Left ventricle myocardium inferior (tissue), 1 donor: ENCODE measurements around the gene MIEF1. TPM values are rescaled to one million over a fixed set of nuclear protein-coding genes. Genes with fewer than 3 reads are reported as not detected.

Source experiments
- DNase-seq: peaks from one replicate; pipeline ENCODE4 v3.0.0-alpha.2; 2020
- H3K27ac ChIP-seq: fragments of 200-600 bp; replicated peaks from 2 replicates; pipeline ENCODE4 v1.8.0; 2021
- H3K27me3 ChIP-seq: fragments of 200-600 bp; 2 replicates; pipeline ENCODE4 v1.8.0; 2021; ENCODE audit warnings: low read depth
- H3K36me3 ChIP-seq: fragments of 200-600 bp; 2 replicates; pipeline ENCODE4 v1.8.0; 2021
- H3K4me1 ChIP-seq: fragments of 200-600 bp; 2 replicates; pipeline ENCODE4 v1.8.0; 2021
- H3K4me3 ChIP-seq: fragments of 200-600 bp; 2 replicates; pipeline ENCODE4 v1.8.0; 2021; ENCODE audit warnings: mild to moderate bottlenecking, moderate library complexity
- H3K9me3 ChIP-seq: fragments of 200-600 bp; replicated peaks from 2 replicates; pipeline ENCODE4 v1.8.0; 2021
- CTCF ChIP-seq: fragments of 200-600 bp; IDR thresholded peaks from 2 replicates; pipeline ENCODE4 v1.8.0; 2021; ENCODE audit warnings: antibody characterized with exemption, mild to moderate bottlenecking, borderline replicate concordance
- intact Hi-C: fragments of 100-400 bp; cut with micrococcal nuclease; formaldehyde crosslinking; loops from one replicate; pipeline ENCODE4 v1.11.0; 2022
- total RNA-seq: library from RNA; stranded (reverse); fragmentation: NEBNext Ultra II Directional; extraction: Animal tissue kit (Norgen Biotek cat#: 25700); gene quantifications from one replicate; pipeline ENCODE4 v1.2.1, GENCODE V29; 2021
- donor health status: DM: no; HTN: yes; CAD: no; lungs with severe emphysema.

The MIEF1 gene
- total RNA-seq, 1 donor from 2014 or later, result 15.5 TPM

DNA sequence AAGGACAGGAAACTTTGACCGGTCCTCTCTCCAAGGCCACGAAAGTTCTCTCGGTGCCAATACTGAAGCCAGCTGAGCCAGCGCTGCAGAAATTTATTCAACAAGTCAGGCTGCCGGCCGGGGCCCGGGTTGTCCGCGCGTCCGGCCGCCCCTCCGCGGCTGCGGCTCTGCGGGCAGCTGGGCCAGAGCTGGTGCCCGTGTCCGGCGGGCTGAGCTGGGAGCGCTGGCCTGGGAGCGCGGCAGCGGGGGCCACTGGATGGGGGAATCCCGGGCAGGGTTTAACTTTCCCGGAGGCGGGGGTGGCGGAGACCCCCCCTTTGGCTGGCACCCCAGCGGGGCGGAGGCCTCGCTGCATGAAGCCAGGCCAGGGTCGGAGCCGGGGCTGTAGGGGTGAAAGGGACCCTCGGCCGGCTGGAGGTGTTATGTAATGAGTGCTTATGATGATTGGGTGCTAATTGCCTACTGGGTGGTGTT lies 56.2 kb downstream of the MIEF1 start:
- DNase-seq, result no peak
- peaks cover 7% of the 10 kb centered on the region for H3K4me1 ChIP-seq
- no peaks in the 10 kb centered on the region for H3K9me3 ChIP-seq
- H3K27ac ChIP-seq, result no peak overlapping the region
- no peak for TF ChIP-seq CTCF
- intact Hi-C loops, result no loop called here
- peaks cover 95% of the 10 kb centered on the region for H3K27me3 ChIP-seq
- H3K36me3 ChIP-seq, result no peaks in the 10 kb centered on the region
- H3K4me3 ChIP-seq, result peak overlapping the region; percentile 50

DNA sequence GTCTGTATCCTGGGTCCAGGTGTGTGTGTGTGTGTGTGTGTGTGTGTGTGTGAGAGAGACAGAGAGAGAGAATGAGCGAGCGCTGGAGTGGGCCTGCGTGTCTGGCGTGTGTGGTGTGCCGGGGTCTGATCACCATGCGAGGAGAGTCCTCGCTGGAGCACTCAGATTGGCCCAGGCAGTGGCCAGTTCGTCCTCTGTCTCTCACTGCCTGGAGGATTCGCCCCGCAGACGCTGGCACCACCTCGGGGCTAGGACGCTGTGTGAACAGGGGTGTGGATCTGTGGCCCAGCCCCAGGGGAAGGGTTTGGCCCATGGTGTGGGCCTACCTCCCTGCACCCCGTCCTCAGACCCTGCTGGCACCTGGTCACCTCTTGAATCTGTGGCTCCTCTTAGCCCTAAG lies 56.9 kb downstream of the MIEF1 start:
- Histone ChIP-seq H3K27me3 (peaks cover 95% of the 10 kb centered on the region), H3K4me1 (peaks cover 7% of the 10 kb centered on the region), H3K27ac (no peak overlapping the region), H3K36me3 (no peaks in the 10 kb centered on the region), H3K9me3 (no peaks in the 10 kb centered on the region), H3K4me3 (no peak overlapping the region)
- DNase-seq, result no peak
- intact Hi-C loops, result no loop called here
- no peak for TF ChIP-seq CTCF

- Histone ChIP-seq H3K9me3 (no peaks in the 10 kb centered on the region), H3K36me3 (no peaks in the 10 kb centered on the region), H3K27me3 (peaks cover 95% of the 10 kb centered on the region), H3K27ac (no peak overlapping the region), H3K4me3 (no peak overlapping the region), H3K4me1 (peaks cover 7% of the 10 kb centered on the region)
- intact Hi-C loops, result no loop called here
- peak; percentile 44 for TF ChIP-seq CTCF
- DNase-seq, result no peak
These were observed 57.5 kb downstream of the MIEF1 start for GRCh38 chr22:39559456-39560105.

DNA sequence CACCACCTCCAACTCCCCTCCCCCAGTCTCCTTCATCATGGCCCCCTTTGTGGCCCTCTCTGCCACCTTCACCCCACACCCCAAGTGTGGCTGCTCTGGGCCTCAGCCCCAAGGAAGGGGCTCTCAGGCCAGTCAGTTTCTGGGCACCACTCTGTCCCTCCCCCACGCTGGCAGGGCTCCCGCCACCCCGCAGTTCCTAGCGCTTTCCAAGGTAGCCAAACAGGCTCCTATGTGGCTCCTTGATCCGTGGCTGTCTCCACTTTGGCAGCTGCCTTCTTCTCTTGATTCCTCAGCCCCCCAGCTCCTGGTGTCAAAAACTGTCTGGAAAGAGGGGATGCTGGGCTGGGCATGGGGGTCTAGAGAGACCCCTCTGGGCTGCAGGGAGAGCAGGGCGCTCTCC lies 58.0 kb downstream of the MIEF1 start:
- no peaks in the 10 kb centered on the region for H3K9me3 ChIP-seq
- no peak overlapping the region for H3K27ac ChIP-seq
- intact Hi-C loops, result no loop called here
- no peak for DNase-seq
- no peak overlapping the region for H3K4me3 ChIP-seq
- H3K36me3 ChIP-seq, result no peaks in the 10 kb centered on the region
- peaks cover 99% of the 10 kb centered on the region for H3K27me3 ChIP-seq
- no peak for TF ChIP-seq CTCF
- H3K4me1 ChIP-seq, result peaks cover 7% of the 10 kb centered on the region

DNA sequence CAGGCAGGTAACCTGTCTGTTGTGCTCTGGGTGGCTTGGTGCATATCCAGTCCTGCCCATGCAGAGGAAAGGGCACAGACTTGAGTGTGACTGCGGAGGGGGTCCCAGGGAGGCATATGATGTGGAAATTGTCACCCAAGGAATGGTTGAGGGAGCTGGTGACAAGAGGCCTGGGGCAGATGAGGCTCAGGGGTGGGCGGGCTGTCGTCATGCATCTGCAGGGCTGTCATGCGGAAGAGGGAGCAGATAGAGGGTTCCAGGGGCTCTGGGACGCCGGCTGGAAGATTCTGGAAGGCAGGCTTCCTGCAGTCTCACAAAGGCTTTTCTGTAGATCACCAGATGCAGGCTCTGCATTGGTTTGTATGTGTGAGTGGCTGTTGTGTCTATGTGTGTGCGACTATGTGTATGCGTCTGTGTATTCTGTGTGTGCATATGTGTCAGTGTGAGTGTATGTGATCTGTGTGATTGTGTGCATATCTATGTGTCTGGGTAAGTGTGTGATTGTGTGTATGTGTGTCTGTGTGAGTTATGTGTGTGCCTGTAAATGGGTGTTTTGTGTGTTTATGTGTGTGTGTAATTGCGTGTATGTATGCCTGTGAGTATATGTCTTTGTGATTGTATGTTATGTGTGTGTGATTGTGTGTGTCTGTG lies 60.9 kb downstream of the MIEF1 start:
- peaks cover 5% of the 10 kb centered on the region for H3K4me1 ChIP-seq
- H3K36me3 ChIP-seq, result no peaks in the 10 kb centered on the region
- no peaks in the 10 kb centered on the region for H3K9me3 ChIP-seq
- intact Hi-C loops, result no loop called here
- peaks cover 89% of the 10 kb centered on the region for H3K27me3 ChIP-seq
- no peak overlapping the region for H3K27ac ChIP-seq
- no peak for DNase-seq
- H3K4me3 ChIP-seq, result no peak overlapping the region
- no peak for TF ChIP-seq CTCF
